Vagina (tissue), 2 donors: ENCODE data around the gene DDR2.
"Not testable (repeated sequence)": the region's sequence is repeated elsewhere in the genome, so short reads cannot be mapped to it uniquely, and the experiment has no call there.

ENCODE experiments used
- CTCF ChIP-seq, 3 experiments: fragments of 450-650 bp in 2 of 3; fragments of 200-600 bp in 1 of 3; sonication (generic) in 1 of 3; IDR thresholded peaks; one replicate each; pipeline ENCODE4 v1.5.1; 2017 to 2019; ENCODE audit warnings: antibody characterized with exemption in 3 of 3, mild to moderate bottlenecking in 2 of 3, moderate library complexity in 2 of 3
- POLR2A ChIP-seq, 2 donors: fragments of 450-650 bp; IDR thresholded peaks; one replicate each; pipeline ENCODE4 v1.6.1; 2017; ENCODE audit warnings: antibody characterized with exemption in 2 of 2, mild to moderate bottlenecking in 2 of 2, moderate library complexity in 2 of 2
- POLR2AphosphoS5 ChIP-seq, 2 donors: sonication (generic); formaldehyde crosslinking; IDR thresholded peaks; one replicate each; pipeline ENCODE4 v1.9.0; 2017; ENCODE audit warnings: antibody characterized with exemption in 2 of 2, mild to moderate bottlenecking in 2 of 2, low read depth in 1 of 2; ENCODE audit not compliant: insufficient read depth in 1 of 2

- not testable (repeated sequence) for TF ChIP-seq CTCF (IDR thresholded peaks at IDR 0.05); POLR2AphosphoS5 (IDR thresholded peaks at IDR 0.05; ENCODE audit: insufficient read depth in 1 of 2, low read depth in 1 of 2); POLR2A (IDR thresholded peaks at IDR 0.05)
Measured at GRCh38 chr1:162746264-162746942, 114.1 kb downstream of the DDR2 start.
